Retinal pigment epithelial cell (primary cell): ENCODE measurements around the gene SCARF1.

Source experiments
- DNase-seq: peaks from one replicate; pipeline ENCODE4 v3.0.0-alpha.2; 2010; ENCODE audit warnings: low read depth
- H3K4me3 ChIP-seq: 2 replicates; pipeline ENCODE4 v1.5.1; 2011; ENCODE audit warnings: mild to moderate bottlenecking, low read length, control low read depth, moderate library complexity
- CTCF ChIP-seq: conservative IDR thresholded peaks from 2 replicates; pipeline ENCODE4 v1.5.1; 2011; ENCODE audit warnings: low read depth, low read length, control low read depth, inconsistent platforms

Gene SCARF1

GRCh38 chr17:1616101-1616500 is 29.4 kb downstream of the SCARF1 start:
- H3K4me3 ChIP-seq: no peak overlapping the region
- DNase-seq: no peak
- TF ChIP-seq CTCF: no peak

- DNase-seq: no peak
- H3K4me3 ChIP-seq: no peak overlapping the region
- TF ChIP-seq CTCF: no peak
These were observed 33.1 kb downstream of the SCARF1 start for GRCh38 chr17:1612400-1612799.

GRCh38 chr17:1611715-1612114 is 33.8 kb downstream of the SCARF1 start:
- no peak overlapping the region for H3K4me3 ChIP-seq

GRCh38 chr17:1608676-1609075 is 36.9 kb downstream of the SCARF1 start:
- DNase-seq: no peak
- TF ChIP-seq CTCF: no peak

More at GRCh38 chr17:1611715-1612114, 33.8 kb downstream of the SCARF1 start:
- no peak for DNase-seq
- TF ChIP-seq CTCF: no peak

GRCh38 chr17:1607971-1608320 is 37.6 kb downstream of the SCARF1 start:
- DNase-seq: no peak
- H3K4me3 ChIP-seq: no peak overlapping the region
- TF ChIP-seq CTCF: no peak

More at GRCh38 chr17:1608676-1609075, 36.9 kb downstream of the SCARF1 start:
- H3K4me3 ChIP-seq: no peak overlapping the region

GRCh38 chr17:1606352-1606985 is 39.1 kb downstream of the SCARF1 start:
- TF ChIP-seq CTCF: no peak
- DNase-seq: no peak
- H3K4me3 ChIP-seq: no peak overlapping the region

GRCh38 chr17:1605681-1606351 is 39.7 kb downstream of the SCARF1 start:
- no peak for DNase-seq
- no peak overlapping the region for H3K4me3 ChIP-seq
- TF ChIP-seq CTCF: no peak
